ENCODE data around the gene CASP2.

Gene CASP2

GRCh38 chr7:143280160-143280559, 8.0 kb upstream of the CASP2 start:
- DNase-seq (ENCODE audit: extremely low read depth, low read depth) = no peak
- TF ChIP-seq CTCF (IDR thresholded peaks at IDR 0.05; ENCODE audit: low read depth, low read length) = no peak

DNA sequence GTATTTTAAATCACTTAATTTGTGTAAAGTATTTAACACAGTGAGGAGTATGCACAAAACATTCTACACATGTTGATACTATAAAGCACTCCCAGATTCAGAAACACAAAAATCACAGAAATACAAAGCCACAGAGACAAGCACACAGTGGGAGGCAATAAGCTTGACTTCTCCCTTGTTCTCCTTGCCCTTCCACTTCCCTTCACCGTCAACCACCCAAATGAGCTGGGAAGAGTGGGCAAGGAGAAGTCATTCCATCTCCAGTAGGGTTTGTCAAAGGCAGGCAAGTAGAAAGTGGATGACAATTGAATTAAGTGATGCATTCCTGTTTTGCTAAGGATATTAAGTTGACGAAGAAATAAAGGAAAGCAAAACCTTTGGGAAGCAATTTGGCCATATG, 7.6 kb upstream of the CASP2 start:
- no peak for DNase-seq (ENCODE audit: extremely low read depth, low read depth)
- no peak for TF ChIP-seq CTCF (IDR thresholded peaks at IDR 0.05; ENCODE audit: low read depth, low read length)

GRCh38 chr7:143281529-143281928, 6.6 kb upstream of the CASP2 start:
- no peak for DNase-seq (ENCODE audit: extremely low read depth, low read depth)
- no peak for TF ChIP-seq CTCF (IDR thresholded peaks at IDR 0.05; ENCODE audit: low read depth, low read length)

GRCh38 chr7:143282124-143282523, 6.0 kb upstream of the CASP2 start:
- no peak for DNase-seq (ENCODE audit: extremely low read depth, low read depth)
- no peak for TF ChIP-seq CTCF (IDR thresholded peaks at IDR 0.05; ENCODE audit: low read depth, low read length)

DNA sequence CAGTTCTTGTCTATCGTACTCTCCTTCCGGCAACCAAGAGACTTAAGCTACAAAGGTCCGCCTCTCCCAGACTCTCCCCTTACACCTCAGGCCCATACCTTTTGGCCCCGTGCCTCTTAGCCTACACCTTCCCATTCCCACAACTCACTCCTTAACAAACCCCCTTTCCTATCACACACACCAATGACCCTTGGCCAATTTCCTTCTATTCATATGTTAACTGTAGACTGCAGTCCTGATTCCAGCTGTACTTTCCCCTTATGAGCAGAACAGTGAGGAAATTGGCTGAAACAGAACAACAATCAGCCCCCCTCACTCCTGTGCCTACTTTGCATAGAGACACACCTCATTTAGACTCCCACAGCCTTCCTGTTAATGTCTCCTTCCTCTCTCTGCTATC, 4.8 kb upstream of the CASP2 start:
- no peak for DNase-seq (ENCODE audit: extremely low read depth, low read depth)
- TF ChIP-seq CTCF (IDR thresholded peaks at IDR 0.05; ENCODE audit: low read depth, low read length) = no peak

- no peak for DNase-seq (ENCODE audit: extremely low read depth, low read depth)
- no peak for TF ChIP-seq CTCF (IDR thresholded peaks at IDR 0.05; ENCODE audit: low read depth, low read length)
Observed at GRCh38 chr7:143284591-143285469, 3.3 kb upstream of the CASP2 start, which contains the start of gene TMEM139. Gene TMEM139 (plus strand): TSS chr7:143284958. CDS start chr7:143285958, 1,000 bp downstream.

- DNase-seq (ENCODE audit: extremely low read depth, low read depth) = no peak
- no peak for TF ChIP-seq CTCF (IDR thresholded peaks at IDR 0.05; ENCODE audit: low read depth, low read length)
Observed at GRCh38 chr7:143285470-143285778, 2.7 kb upstream of the CASP2 start.
